Stomach (tissue), 4 donors: Measurements from ENCODE around the gene SNTG2.

Source experiments
- CTCF ChIP-seq, 7 experiments: fragments of 450-650 bp in 4 of 7; fragments of 200-600 bp in 3 of 7; sonication (generic) in 3 of 7; IDR thresholded peaks; one replicate each; pipeline ENCODE4 v1.5.1; 2016 to 2019; ENCODE audit warnings: antibody characterized with exemption in 7 of 7, control low read depth in 2 of 7, mild to moderate bottlenecking in 1 of 7
- POLR2A ChIP-seq, 4 donors: fragments of 450-650 bp; IDR thresholded peaks; one replicate each; pipeline ENCODE4 v1.6.1; 2016; ENCODE audit warnings: antibody characterized with exemption in 4 of 4, control low read depth in 2 of 4, mild to moderate bottlenecking in 1 of 4, moderate library complexity in 1 of 4

- TF ChIP-seq CTCF (IDR thresholded peaks at IDR 0.05) (no peak), POLR2A (IDR thresholded peaks at IDR 0.05) (no peak)
Observed at GRCh38 chr2:1170711-1171110, 220.1 kb downstream of the SNTG2 start.
